ENCODE measurements around the gene PSMG2.

The PSMG2 gene

DNA sequence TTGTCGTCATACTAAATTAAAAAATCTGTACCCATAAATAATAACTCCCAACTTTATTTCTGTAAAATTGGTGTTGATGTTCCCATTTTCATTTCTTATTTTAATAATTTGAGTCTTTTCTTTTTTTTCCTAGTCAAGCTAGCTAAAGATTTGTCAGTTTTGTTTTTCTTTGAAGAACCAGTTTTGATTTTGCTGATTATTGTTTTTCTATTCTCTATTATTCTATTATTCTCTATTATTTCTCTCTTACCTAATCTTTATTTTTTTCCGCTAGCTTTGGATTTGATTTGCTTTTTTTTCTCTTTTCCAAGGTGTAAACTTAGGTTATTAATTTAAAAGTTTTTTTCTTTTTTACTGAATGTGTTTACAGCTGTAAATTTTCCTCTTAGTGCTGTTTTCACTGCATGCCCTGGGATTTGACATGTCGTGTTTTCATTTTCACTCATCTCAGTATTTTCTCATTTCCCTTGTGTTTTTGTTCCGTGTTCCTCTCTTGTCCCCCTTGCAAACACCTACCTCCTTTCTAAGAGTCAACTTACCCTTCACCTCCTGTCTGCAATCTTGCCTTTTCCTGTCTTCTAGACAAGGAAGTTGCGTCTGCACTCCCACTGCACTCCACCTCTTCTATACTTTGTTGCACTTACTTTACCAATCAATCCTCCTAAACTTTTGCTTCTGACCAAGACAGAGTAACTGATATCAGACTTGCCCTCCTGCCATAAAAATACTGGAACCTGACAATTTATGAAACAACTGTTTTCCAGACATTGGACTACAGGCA, 18.8 kb downstream of the PSMG2 start:
- H3K27me3 ChIP-seq (ENCODE audit: control insufficient read depth in 3 of 3, insufficient read depth in 3 of 3, low read depth in 1 of 3, low read length in 3 of 3): no peaks in the 10 kb centered on the region
- H3K4me2 ChIP-seq (ENCODE audit: insufficient read depth, low read length, poor library complexity, severe bottlenecking): no peak overlapping the region
- no peaks in the 10 kb centered on the region for H3K4me1 ChIP-seq (ENCODE audit: control insufficient read depth in 2 of 2, insufficient read depth in 1 of 2, low read depth in 1 of 2, low read length in 2 of 2)
- H3K36me3 ChIP-seq (replicated peaks in 1 of 2; ENCODE audit: control insufficient read depth in 2 of 2, insufficient read depth in 2 of 2, low read length in 2 of 2): peaks cover 13 to 98% of the 10 kb centered on the region in 2 donors
- H2BK120ac ChIP-seq (ENCODE audit: low read depth, low read length): no peak overlapping the region
- WGBS, 2 donors (ENCODE audit: extremely low coverage in 2 of 2, insufficient read length in 2 of 2, insufficient replicate concordance in 1 of 2): no CpG with 5 or more reads among the region's 5 CpGs
- no peak for DNase-seq (ENCODE audit: low spot score)
- H4K8ac ChIP-seq (ENCODE audit: low read depth, low read length): no peak overlapping the region
- no peak overlapping the region for H3K23ac ChIP-seq (ENCODE audit: low read depth, low read length, poor library complexity)
- H3K14ac ChIP-seq (ENCODE audit: low read length): no peak overlapping the region
- no peak overlapping the region for H4K91ac ChIP-seq (ENCODE audit: low read depth, low read length, poor library complexity)
- H2BK12ac ChIP-seq (ENCODE audit: low read length): no peak overlapping the region
- no peak overlapping the region for H3K4ac ChIP-seq (ENCODE audit: low read length)
- no peak overlapping the region for H3K27ac ChIP-seq (replicated peaks; ENCODE audit: low read length)
- H3K9ac ChIP-seq (ENCODE audit: low read depth, low read length, poor library complexity): no peak overlapping the region
- H3K4me3 ChIP-seq (ENCODE audit: low read length in 2 of 2): no peak overlapping the region
- H3K18ac ChIP-seq (ENCODE audit: low read length): no peak overlapping the region
- no peak overlapping the region for H2BK15ac ChIP-seq (ENCODE audit: low read length)
- H2AFZ ChIP-seq (ENCODE audit: low read length): no peak overlapping the region
- H2AK5ac ChIP-seq (ENCODE audit: low read depth, low read length): no peak overlapping the region
- H3K79me1 ChIP-seq (ENCODE audit: low read depth, low read length): no peaks in the 10 kb centered on the region
- H3K9me3 ChIP-seq (replicated peaks in 1 of 2; ENCODE audit: control insufficient read depth in 2 of 2, insufficient read depth in 1 of 2, low read depth in 1 of 2, low read length in 2 of 2): no peaks in the 10 kb centered on the region
- H2BK5ac ChIP-seq (ENCODE audit: low read length): no peak overlapping the region

DNA sequence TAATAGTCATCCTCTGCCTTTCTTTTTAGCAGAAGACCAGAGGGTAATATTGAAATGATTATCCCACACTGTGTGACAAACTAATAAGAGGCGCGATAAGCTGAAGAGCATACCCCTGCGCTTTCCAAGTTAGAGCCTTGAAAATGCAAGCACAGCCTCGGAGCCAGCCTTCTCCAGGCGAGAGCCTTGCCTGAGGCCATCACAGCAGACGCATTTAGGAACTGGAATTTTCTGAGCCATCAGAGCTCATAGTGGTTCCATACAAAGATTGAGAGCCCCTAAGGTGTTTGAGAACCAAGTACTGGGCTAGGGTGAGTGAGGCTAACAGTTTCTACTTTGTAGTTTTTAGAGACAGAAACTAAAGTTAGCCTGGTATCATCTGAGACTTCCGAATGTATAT, 19.9 kb downstream of the PSMG2 start:
- no peak for DNase-seq (ENCODE audit: low spot score)
- no CpG with 5 or more reads among the region's 7 CpGs for WGBS, 2 donors (ENCODE audit: extremely low coverage in 2 of 2, insufficient read length in 2 of 2, insufficient replicate concordance in 1 of 2)
- H3K4ac ChIP-seq (ENCODE audit: low read length): no peak overlapping the region
- no peak overlapping the region for H2BK15ac ChIP-seq (ENCODE audit: low read length)
- no peak overlapping the region for H3K9ac ChIP-seq (ENCODE audit: low read depth, low read length, poor library complexity)
- H2BK120ac ChIP-seq (ENCODE audit: low read depth, low read length): no peak overlapping the region
- no peaks in the 10 kb centered on the region for H3K27me3 ChIP-seq (ENCODE audit: control insufficient read depth in 3 of 3, insufficient read depth in 3 of 3, low read depth in 1 of 3, low read length in 3 of 3)
- H2AK5ac ChIP-seq (ENCODE audit: low read depth, low read length): no peak overlapping the region
- H4K91ac ChIP-seq (ENCODE audit: low read depth, low read length, poor library complexity): no peak overlapping the region
- H2AFZ ChIP-seq (ENCODE audit: low read length): no peak overlapping the region
- H2BK5ac ChIP-seq (ENCODE audit: low read length): no peak overlapping the region
- H3K14ac ChIP-seq (ENCODE audit: low read length): no peak overlapping the region
- H3K18ac ChIP-seq (ENCODE audit: low read length): no peak overlapping the region
- H3K9me3 ChIP-seq (replicated peaks in 1 of 2; ENCODE audit: control insufficient read depth in 2 of 2, insufficient read depth in 1 of 2, low read depth in 1 of 2, low read length in 2 of 2): no peaks in the 10 kb centered on the region
- no peak overlapping the region for H4K8ac ChIP-seq (ENCODE audit: low read depth, low read length)
- H3K4me3 ChIP-seq (ENCODE audit: low read length in 2 of 2): no peak overlapping the region
- H3K79me1 ChIP-seq (ENCODE audit: low read depth, low read length): no peaks in the 10 kb centered on the region
- no peaks in the 10 kb centered on the region for H3K4me1 ChIP-seq (ENCODE audit: control insufficient read depth in 2 of 2, insufficient read depth in 1 of 2, low read depth in 1 of 2, low read length in 2 of 2)
- H2BK12ac ChIP-seq (ENCODE audit: low read length): no peak overlapping the region
- H3K27ac ChIP-seq (replicated peaks; ENCODE audit: low read length): no peak overlapping the region
- peaks cover 15 to 90% of the 10 kb centered on the region in 2 donors for H3K36me3 ChIP-seq (replicated peaks in 1 of 2; ENCODE audit: control insufficient read depth in 2 of 2, insufficient read depth in 2 of 2, low read length in 2 of 2)
- H3K4me2 ChIP-seq (ENCODE audit: insufficient read depth, low read length, poor library complexity, severe bottlenecking): no peak overlapping the region
- H3K23ac ChIP-seq (ENCODE audit: low read depth, low read length, poor library complexity): no peak overlapping the region

DNA sequence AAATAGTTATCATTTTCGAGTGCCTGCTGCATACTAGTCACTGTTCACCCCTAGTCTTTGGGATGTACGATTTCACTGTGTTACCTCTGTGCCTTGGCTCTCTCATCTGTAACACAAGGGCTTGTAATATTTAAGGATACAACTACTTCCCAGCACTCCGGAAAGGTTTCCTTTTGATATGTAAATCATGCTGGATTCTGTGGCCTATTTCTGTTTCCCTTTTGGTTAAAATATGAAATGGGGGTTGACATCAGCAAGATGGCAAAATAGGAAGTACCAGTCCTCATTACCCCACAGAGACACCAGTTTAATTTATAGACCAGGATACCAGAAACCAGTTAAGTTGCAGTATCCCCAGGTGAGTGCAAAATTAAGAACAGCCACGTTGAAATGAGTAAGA, 23.5 kb downstream of the PSMG2 start:
- peaks cover 0 to 14% of the 10 kb centered on the region in 2 donors for H3K9me3 ChIP-seq (replicated peaks in 1 of 2; ENCODE audit: control insufficient read depth in 2 of 2, insufficient read depth in 1 of 2, low read depth in 1 of 2, low read length in 2 of 2)
- no peak for DNase-seq (ENCODE audit: low spot score)
- no peak overlapping the region for H3K14ac ChIP-seq (ENCODE audit: low read length)
- H3K4ac ChIP-seq (ENCODE audit: low read length): no peak overlapping the region
- peaks cover 11 to 55% of the 10 kb centered on the region in 2 donors for H3K36me3 ChIP-seq (replicated peaks in 1 of 2; ENCODE audit: control insufficient read depth in 2 of 2, insufficient read depth in 2 of 2, low read length in 2 of 2)
- H3K4me1 ChIP-seq (ENCODE audit: control insufficient read depth in 2 of 2, insufficient read depth in 1 of 2, low read depth in 1 of 2, low read length in 2 of 2): no peaks in the 10 kb centered on the region
- H3K18ac ChIP-seq (ENCODE audit: low read length): no peak overlapping the region
- H2AFZ ChIP-seq (ENCODE audit: low read length): no peak overlapping the region
- no peak overlapping the region for H4K8ac ChIP-seq (ENCODE audit: low read depth, low read length)
- no peak overlapping the region for H3K4me3 ChIP-seq (ENCODE audit: low read length in 2 of 2)
- no peak overlapping the region for H2AK5ac ChIP-seq (ENCODE audit: low read depth, low read length)
- no peak overlapping the region for H3K9ac ChIP-seq (ENCODE audit: low read depth, low read length, poor library complexity)
- no peak overlapping the region for H2BK12ac ChIP-seq (ENCODE audit: low read length)
- WGBS, 2 donors (ENCODE audit: extremely low coverage in 2 of 2, insufficient read length in 2 of 2, insufficient replicate concordance in 1 of 2): no CpG with 5 or more reads among the region's 4 CpGs
- H3K27ac ChIP-seq (replicated peaks; ENCODE audit: low read length): no peak overlapping the region
- no peak overlapping the region for H2BK120ac ChIP-seq (ENCODE audit: low read depth, low read length)
- H3K23ac ChIP-seq (ENCODE audit: low read depth, low read length, poor library complexity): no peak overlapping the region
- H2BK5ac ChIP-seq (ENCODE audit: low read length): no peak overlapping the region
- no peak overlapping the region for H2BK15ac ChIP-seq (ENCODE audit: low read length)
- H3K4me2 ChIP-seq (ENCODE audit: insufficient read depth, low read length, poor library complexity, severe bottlenecking): no peak overlapping the region
- no peaks in the 10 kb centered on the region for H3K27me3 ChIP-seq (ENCODE audit: control insufficient read depth in 3 of 3, insufficient read depth in 3 of 3, low read depth in 1 of 3, low read length in 3 of 3)
- no peaks in the 10 kb centered on the region for H3K79me1 ChIP-seq (ENCODE audit: low read depth, low read length)
- H4K91ac ChIP-seq (ENCODE audit: low read depth, low read length, poor library complexity): no peak overlapping the region

DNA sequence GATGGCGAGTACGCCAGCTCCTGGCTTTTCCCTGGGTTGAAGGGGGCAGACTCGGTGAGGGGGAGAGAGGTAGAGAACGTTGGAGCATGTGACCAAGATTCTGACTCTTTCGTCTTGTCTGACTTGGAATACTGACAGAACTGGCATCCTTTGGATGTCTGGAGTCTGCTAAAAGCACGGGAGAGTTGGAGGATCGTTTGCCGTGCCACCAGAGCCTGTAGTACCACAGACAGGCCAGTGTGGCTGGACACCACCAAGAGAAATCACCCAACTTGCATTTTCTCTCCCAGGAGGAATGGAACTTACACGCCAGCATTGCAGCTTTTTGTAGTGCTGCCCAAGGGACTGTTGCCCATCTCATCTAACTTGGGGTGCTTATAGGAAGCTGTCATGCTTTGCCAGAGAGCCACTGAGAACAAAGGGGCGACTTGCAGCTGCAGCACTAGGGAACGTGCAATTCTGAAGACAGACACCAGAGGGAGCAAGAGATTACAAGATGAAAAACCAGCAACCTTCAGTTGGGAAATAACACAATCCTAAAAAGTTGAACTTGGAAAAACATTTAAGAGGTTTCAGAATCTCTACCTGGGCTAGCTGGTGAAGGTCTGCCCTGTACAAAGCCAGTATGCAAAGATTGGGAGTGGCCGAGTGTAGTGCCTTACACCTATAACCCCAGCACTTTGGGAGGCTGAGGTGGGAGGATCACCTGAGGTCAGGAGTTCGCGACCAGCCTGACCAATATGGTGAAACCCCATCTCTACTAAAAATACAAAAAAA, 24.1 kb downstream of the PSMG2 start:
- DNase-seq (ENCODE audit: low spot score): peak; percentile 76
- H3K4me1 ChIP-seq (ENCODE audit: control insufficient read depth in 2 of 2, insufficient read depth in 1 of 2, low read depth in 1 of 2, low read length in 2 of 2): no peaks in the 10 kb centered on the region

More for the DNA sequence above, 24.1 kb downstream of the PSMG2 start:
- no peak overlapping the region for H2BK12ac ChIP-seq (ENCODE audit: low read length)
- H3K4me2 ChIP-seq (ENCODE audit: insufficient read depth, low read length, poor library complexity, severe bottlenecking): no peak overlapping the region
- H2AK5ac ChIP-seq (ENCODE audit: low read depth, low read length): no peak overlapping the region
- H3K36me3 ChIP-seq (replicated peaks in 1 of 2; ENCODE audit: control insufficient read depth in 2 of 2, insufficient read depth in 2 of 2, low read length in 2 of 2): peaks cover 8 to 50% of the 10 kb centered on the region in 2 donors
- H3K23ac ChIP-seq (ENCODE audit: low read depth, low read length, poor library complexity): no peak overlapping the region
- H2BK15ac ChIP-seq (ENCODE audit: low read length): no peak overlapping the region
- H3K27me3 ChIP-seq (ENCODE audit: control insufficient read depth in 3 of 3, insufficient read depth in 3 of 3, low read depth in 1 of 3, low read length in 3 of 3): no peaks in the 10 kb centered on the region
- H2AFZ ChIP-seq (ENCODE audit: low read length): no peak overlapping the region
- H3K18ac ChIP-seq (ENCODE audit: low read length): no peak overlapping the region
- H3K9ac ChIP-seq (ENCODE audit: low read depth, low read length, poor library complexity): no peak overlapping the region
- no CpG with 5 or more reads among the region's 14 CpGs for WGBS, 2 donors (ENCODE audit: extremely low coverage in 2 of 2, insufficient read length in 2 of 2, insufficient replicate concordance in 1 of 2)
- H4K8ac ChIP-seq (ENCODE audit: low read depth, low read length): no peak overlapping the region
- no peaks in the 10 kb centered on the region for H3K79me1 ChIP-seq (ENCODE audit: low read depth, low read length)
- H4K91ac ChIP-seq (ENCODE audit: low read depth, low read length, poor library complexity): no peak overlapping the region
- no peak overlapping the region for H3K27ac ChIP-seq (replicated peaks; ENCODE audit: low read length)
- H3K14ac ChIP-seq (ENCODE audit: low read length): no peak overlapping the region
- H3K9me3 ChIP-seq (replicated peaks in 1 of 2; ENCODE audit: control insufficient read depth in 2 of 2, insufficient read depth in 1 of 2, low read depth in 1 of 2, low read length in 2 of 2): peaks cover 0 to 14% of the 10 kb centered on the region in 2 donors
- no peak overlapping the region for H2BK5ac ChIP-seq (ENCODE audit: low read length)
- no peak overlapping the region for H2BK120ac ChIP-seq (ENCODE audit: low read depth, low read length)
- no peak overlapping the region for H3K4ac ChIP-seq (ENCODE audit: low read length)
- no peak overlapping the region for H3K4me3 ChIP-seq (ENCODE audit: low read length in 2 of 2)

Data from neuronal stem cell (in vitro differentiated cells).